ENCODE data around the gene GSTT2.
"Not testable (repeated sequence)": the region's sequence is repeated elsewhere in the genome, so short reads cannot be mapped to it uniquely, and the experiment has no call there.

Gene GSTT2

GRCh38 chr22:23979557-23980240 lies at the start of gene GSTT2:
Gene GSTT2 (plus strand): TSS chr22:23980134.
- DNase-seq (ENCODE audit: low read depth); H3K4me3 ChIP-seq (ENCODE audit: low read depth, low read length): not testable (repeated sequence)

GRCh38 chr22:23938328-23939016 lies 41.5 kb upstream of the GSTT2 start:
- no peak overlapping the region for H3K4me3 ChIP-seq (ENCODE audit: low read depth, low read length)
- TF ChIP-seq CTCF (IDR thresholded peaks at IDR 0.05; ENCODE audit: low read depth, low read length) (no peak), MYC (IDR thresholded peaks at IDR 0.05; ENCODE audit: low read depth, low read length) (no peak), POLR2A (IDR thresholded peaks at IDR 0.05; ENCODE audit: extremely low read depth, insufficient read length) (no peak), MAX (IDR thresholded peaks at IDR 0.05; ENCODE audit: low read depth, low read length) (no peak)
- DNase-seq (ENCODE audit: low read depth), result no peak

GRCh38 chr22:23939017-23939357 lies 40.9 kb upstream of the GSTT2 start:
- no peak overlapping the region for H3K4me3 ChIP-seq (ENCODE audit: low read depth, low read length)
- TF ChIP-seq CTCF (IDR thresholded peaks at IDR 0.05; ENCODE audit: low read depth, low read length) (no peak), POLR2A (IDR thresholded peaks at IDR 0.05; ENCODE audit: extremely low read depth, insufficient read length) (no peak), MYC (IDR thresholded peaks at IDR 0.05; ENCODE audit: low read depth, low read length) (no peak), MAX (IDR thresholded peaks at IDR 0.05; ENCODE audit: low read depth, low read length) (no peak)
- no peak for DNase-seq (ENCODE audit: low read depth)

- DNase-seq (ENCODE audit: low read depth); H3K4me3 ChIP-seq (ENCODE audit: low read depth, low read length): not testable (repeated sequence)
These were observed 39.8 kb upstream of the GSTT2 start for GRCh38 chr22:23940166-23940565.

GRCh38 chr22:23947391-23947790 lies 32.5 kb upstream of the GSTT2 start:
- DNase-seq (ENCODE audit: low read depth); H3K4me3 ChIP-seq (ENCODE audit: low read depth, low read length): not testable (repeated sequence)

- not testable (repeated sequence) for H3K4me3 ChIP-seq (ENCODE audit: low read depth, low read length); DNase-seq (ENCODE audit: low read depth)
These were observed 30.2 kb upstream of the GSTT2 start for GRCh38 chr22:23949764-23950163.

- not testable (repeated sequence) for H3K4me3 ChIP-seq (ENCODE audit: low read depth, low read length); DNase-seq (ENCODE audit: low read depth)
These were observed 28.6 kb upstream of the GSTT2 start for GRCh38 chr22:23951383-23951782.

- not testable (repeated sequence) for H3K4me3 ChIP-seq (ENCODE audit: low read depth, low read length); DNase-seq (ENCODE audit: low read depth)
These were observed 27.0 kb upstream of the GSTT2 start for GRCh38 chr22:23952794-23953405.

GRCh38 chr22:23953485-23953884 lies 26.4 kb upstream of the GSTT2 start:
- H3K4me3 ChIP-seq (ENCODE audit: low read depth, low read length); DNase-seq (ENCODE audit: low read depth): not testable (repeated sequence)

- not testable (repeated sequence) for DNase-seq (ENCODE audit: low read depth); H3K4me3 ChIP-seq (ENCODE audit: low read depth, low read length)
These were observed 25.5 kb upstream of the GSTT2 start for GRCh38 chr22:23954193-23954990.

GRCh38 chr22:23954991-23955305 lies 25.0 kb upstream of the GSTT2 start:
- DNase-seq (ENCODE audit: low read depth); H3K4me3 ChIP-seq (ENCODE audit: low read depth, low read length): not testable (repeated sequence)

GRCh38 chr22:23955886-23956285 lies 24.0 kb upstream of the GSTT2 start:
- DNase-seq (ENCODE audit: low read depth); H3K4me3 ChIP-seq (ENCODE audit: low read depth, low read length): not testable (repeated sequence)

Measured in NB4 (cell line).